Ascending aorta (tissue), 2 donors: Measurements from ENCODE around the gene DHRS1. TPM values are rescaled to one million over a fixed set of nuclear protein-coding genes. Genes with fewer than 3 reads are reported as not detected.

Source experiments
- DNase-seq, 2 donors: peaks; one replicate each; pipeline ENCODE4 v3.0.0-alpha.2; 2019; ENCODE audit warnings: low spot score in 2 of 2
- H3K27ac ChIP-seq, 2 donors: fragments of 200-600 bp; sonication (generic); one replicate each; pipeline ENCODE4 v1.5.1; 2016 to 2017; ENCODE audit warnings: mild to moderate bottlenecking in 1 of 2
- H3K27me3 ChIP-seq: fragments of 200-600 bp; sonication (generic); one replicate; pipeline ENCODE4 v1.5.1; 2017
- H3K36me3 ChIP-seq, 2 donors: fragments of 200-600 bp; sonication (generic); one replicate each; pipeline ENCODE4 v1.5.1; 2016
- H3K4me1 ChIP-seq, 2 donors: fragments of 200-600 bp; sonication (generic); one replicate each; pipeline ENCODE4 v1.5.1; 2016 to 2017; ENCODE audit warnings: mild to moderate bottlenecking in 1 of 2
- H3K4me3 ChIP-seq, 2 donors: fragments of 200-600 bp; sonication (generic); one replicate each; pipeline ENCODE4 v1.5.1; 2016 to 2017; ENCODE audit warnings: mild to moderate bottlenecking in 1 of 2
- H3K9me3 ChIP-seq, 2 donors: fragments of 200-600 bp; sonication (generic); one replicate each; pipeline ENCODE4 v1.5.1; 2016
- intact Hi-C: fragments of 100-400 bp; cut with DNase I; formaldehyde crosslinking; loops from one replicate; pipeline ENCODE4 v1.15.1; 2023
- total RNA-seq: library from RNA; depleted of rRNA; stranded (reverse); fragments of >200 nt; gene quantifications from one replicate; pipeline ENCODE4 v1.1.0, GENCODE V29; 2016
- TF ChIP-seq, protein P1 (sequence below), 3 experiments: fragments of 200-600 bp in 2 of 3; fragments of 450-650 bp in 1 of 3; sonication (generic) in 2 of 3; IDR thresholded peaks; one replicate each; pipeline ENCODE4 v1.5.1; 2016 to 2019; ENCODE audit warnings: antibody characterized with exemption in 3 of 3, mild to moderate bottlenecking in 1 of 3, moderate library complexity in 1 of 3

The DHRS1 gene
- total RNA-seq, 1 donor from 2014 or later: 100 TPM

- Histone ChIP-seq H3K9me3 (no peaks in the 10 kb centered on the region), H3K4me1 (no peaks in the 10 kb centered on the region), H3K36me3 (peaks cover 4 to 17% of the 10 kb centered on the region in 2 donors), H3K27me3 (no peaks in the 10 kb centered on the region), H3K27ac (no peak overlapping the region), H3K4me3 (no peak overlapping the region)
- no peak for DNase-seq
- TF ChIP-seq, protein P1, sequence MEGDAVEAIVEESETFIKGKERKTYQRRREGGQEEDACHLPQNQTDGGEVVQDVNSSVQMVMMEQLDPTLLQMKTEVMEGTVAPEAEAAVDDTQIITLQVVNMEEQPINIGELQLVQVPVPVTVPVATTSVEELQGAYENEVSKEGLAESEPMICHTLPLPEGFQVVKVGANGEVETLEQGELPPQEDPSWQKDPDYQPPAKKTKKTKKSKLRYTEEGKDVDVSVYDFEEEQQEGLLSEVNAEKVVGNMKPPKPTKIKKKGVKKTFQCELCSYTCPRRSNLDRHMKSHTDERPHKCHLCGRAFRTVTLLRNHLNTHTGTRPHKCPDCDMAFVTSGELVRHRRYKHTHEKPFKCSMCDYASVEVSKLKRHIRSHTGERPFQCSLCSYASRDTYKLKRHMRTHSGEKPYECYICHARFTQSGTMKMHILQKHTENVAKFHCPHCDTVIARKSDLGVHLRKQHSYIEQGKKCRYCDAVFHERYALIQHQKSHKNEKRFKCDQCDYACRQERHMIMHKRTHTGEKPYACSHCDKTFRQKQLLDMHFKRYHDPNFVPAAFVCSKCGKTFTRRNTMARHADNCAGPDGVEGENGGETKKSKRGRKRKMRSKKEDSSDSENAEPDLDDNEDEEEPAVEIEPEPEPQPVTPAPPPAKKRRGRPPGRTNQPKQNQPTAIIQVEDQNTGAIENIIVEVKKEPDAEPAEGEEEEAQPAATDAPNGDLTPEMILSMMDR (IDR thresholded peaks at IDR 0.05): no peak
- intact Hi-C loops: no loop called here
These were observed 35.7 kb downstream of the DHRS1 start for GRCh38 chr14:24263848-24264247.

GRCh38 chr14:24262821-24263733 lies 36.5 kb downstream of the DHRS1 start, which contains the start of gene TGM1:
Gene TGM1, minus strand, starts transcription at chr14:24263177. Its CDS starts 825 bp downstream, at chr14:24262352.
- Histone ChIP-seq H3K27me3 (no peaks in the 10 kb centered on the region), H3K36me3 (peaks cover 4 to 11% of the 10 kb centered on the region in 2 donors), H3K27ac (no peak within 1 kb of the TSS), H3K4me3 (no peak within 1 kb of the TSS), H3K9me3 (no peaks in the 10 kb centered on the region), H3K4me1 (no peaks in the 10 kb centered on the region)
- TF ChIP-seq, protein P1 (IDR thresholded peaks at IDR 0.05): no peak
- DNase-seq: no peak
- intact Hi-C loops: no loop called here

DNA sequence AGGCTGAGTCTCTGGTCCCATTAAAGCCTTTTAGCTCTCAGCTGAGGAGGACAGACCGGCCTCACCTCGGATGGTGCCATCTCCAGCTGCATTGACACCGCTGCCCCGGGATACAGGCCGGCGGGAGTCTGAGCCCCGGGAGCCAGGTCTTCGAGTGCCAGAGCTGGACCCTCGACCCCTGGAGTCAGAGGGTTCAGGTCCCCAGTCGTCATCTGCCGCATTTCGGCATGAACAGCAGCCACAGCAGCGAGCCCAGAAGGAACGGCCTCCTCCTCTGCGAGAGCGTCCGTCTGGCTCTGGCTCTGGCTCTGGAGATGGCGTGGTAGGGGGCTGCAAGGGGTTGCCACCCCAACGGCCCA lies 37.6 kb downstream of the DHRS1 start:
- no peaks in the 10 kb centered on the region for H3K9me3 ChIP-seq
- H3K27ac ChIP-seq: no peak overlapping the region
- DNase-seq: no peak
- no peaks in the 10 kb centered on the region for H3K4me1 ChIP-seq
- no peak overlapping the region for H3K4me3 ChIP-seq
- no peaks in the 10 kb centered on the region for H3K27me3 ChIP-seq
- intact Hi-C loops: no loop called here
- TF ChIP-seq, protein P1 (IDR thresholded peaks at IDR 0.05): no peak
- H3K36me3 ChIP-seq: peaks cover 0 to under 1% of the 10 kb centered on the region in 2 donors

DNA sequence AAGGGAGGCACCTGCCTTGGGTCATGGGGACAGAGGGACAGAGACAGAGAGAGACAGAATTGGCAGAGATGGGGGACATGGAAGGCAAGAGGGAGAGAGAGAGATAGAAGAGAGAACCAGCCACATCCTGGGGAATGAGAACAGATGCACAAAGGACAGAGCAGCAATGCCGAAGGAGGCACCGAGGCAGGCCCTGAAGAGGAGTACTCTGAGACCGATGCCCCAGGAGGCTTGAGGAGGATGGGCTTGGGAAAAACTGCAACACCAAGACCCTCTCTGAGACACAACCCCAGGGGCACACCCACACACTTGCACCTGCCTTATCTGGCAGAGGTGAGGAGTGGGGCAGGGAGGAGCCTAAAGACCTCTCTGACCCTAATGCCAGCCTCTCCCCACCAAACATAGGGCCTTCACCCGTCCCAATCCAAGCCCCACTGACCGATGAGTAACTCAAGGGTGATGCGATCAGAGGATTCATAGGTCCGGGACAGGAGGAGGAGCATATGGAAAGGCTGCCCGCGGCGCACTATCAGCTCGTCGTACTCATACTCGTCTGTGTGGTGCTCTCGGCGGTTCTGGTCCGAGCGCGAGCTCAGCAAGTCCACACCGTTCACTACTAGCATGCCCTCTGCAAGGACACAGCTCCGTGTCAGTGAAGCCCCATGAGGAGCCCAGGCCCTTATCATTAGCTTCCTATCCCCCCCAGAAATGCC lies 38.2 kb downstream of the DHRS1 start:
- Histone ChIP-seq H3K27ac (no peak overlapping the region), H3K4me1 (no peaks in the 10 kb centered on the region), H3K36me3 (no peaks in the 10 kb centered on the region), H3K4me3 (no peak overlapping the region), H3K9me3 (no peaks in the 10 kb centered on the region), H3K27me3 (no peaks in the 10 kb centered on the region)
- TF ChIP-seq, protein P1 (IDR thresholded peaks at IDR 0.05): no peak
- intact Hi-C loops: no loop called here
- no peak for DNase-seq

- Histone ChIP-seq H3K27ac (no peak overlapping the region), H3K4me3 (no peak overlapping the region), H3K9me3 (no peaks in the 10 kb centered on the region), H3K36me3 (no peaks in the 10 kb centered on the region), H3K27me3 (no peaks in the 10 kb centered on the region), H3K4me1 (no peaks in the 10 kb centered on the region)
- TF ChIP-seq, protein P1 (IDR thresholded peaks at IDR 0.05): no peak
- no peak for DNase-seq
- intact Hi-C loops: no loop called here
These were observed 38.8 kb downstream of the DHRS1 start for GRCh38 chr14:24260780-24261157.
